Ishikawa (cell line): Measurements from ENCODE around the gene OR56B1.

Experiments used
- CREB1 ChIP-seq: IDR thresholded peaks from 2 replicates; pipeline ENCODE4 v1.6.1; 2012; ENCODE audit warnings: low read depth
- EGR1 ChIP-seq: IDR thresholded peaks from 2 replicates; pipeline ENCODE4 v1.6.1; 2012
- EP300 ChIP-seq: IDR thresholded peaks from 2 replicates; pipeline ENCODE4 v1.6.1; 2012; ENCODE audit warnings: borderline replicate concordance
- RAD21 ChIP-seq: IDR thresholded peaks from 2 replicates; pipeline ENCODE4 v1.6.1; 2012; ENCODE audit warnings: low read depth
- REST ChIP-seq: IDR thresholded peaks from 2 replicates; pipeline ENCODE4 v1.6.1; 2012; ENCODE audit warnings: low read depth, mild to moderate bottlenecking
- TAF1 ChIP-seq: IDR thresholded peaks from 2 replicates; pipeline ENCODE4 v1.6.1; 2012; ENCODE audit warnings: low read depth, mild to moderate bottlenecking
- ZBTB7A ChIP-seq: IDR thresholded peaks from 2 replicates; pipeline ENCODE4 v1.6.1; 2012; ENCODE audit warnings: low read depth
- TF ChIP-seq, protein P1 (sequence below): IDR thresholded peaks from 2 replicates; pipeline ENCODE4 v1.6.1; 2012

- TF ChIP-seq ZBTB7A (no peak), EGR1 (no peak), RAD21 (no peak), TAF1 (no peak), EP300 (no peak), REST (no peak), CREB1 (no peak)
- TF ChIP-seq, protein P1, sequence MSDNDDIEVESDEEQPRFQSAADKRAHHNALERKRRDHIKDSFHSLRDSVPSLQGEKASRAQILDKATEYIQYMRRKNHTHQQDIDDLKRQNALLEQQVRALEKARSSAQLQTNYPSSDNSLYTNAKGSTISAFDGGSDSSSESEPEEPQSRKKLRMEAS, result no peak
Measured at GRCh38 chr11:5690216-5690615, 46.0 kb upstream of the OR56B1 start.
